ENCODE data around the gene AFG1L.
"Not testable (repeated sequence)": the region's sequence is repeated elsewhere in the genome, so short reads cannot be mapped to it uniquely, and the experiment has no call there.

- not testable (repeated sequence) for TF ChIP-seq CTCF, POLR2AphosphoS5 (IDR thresholded peaks at IDR 0.05)
These were observed 241.2 kb downstream of the AFG1L start for GRCh38 chr6:108535920-108536535.

Measured in stomach (tissue), 4 donors.